CD4-positive, alpha-beta T cell treated with Interleukin-2 at 100 ng/mL for 4 hours (primary cell): ENCODE measurements around the gene PTCD3.

Experiments
- DNase-seq: peaks from one replicate; pipeline ENCODE4 v3.0.0-alpha.2; 2020; ENCODE audit warnings: low spot score

The PTCD3 gene

DNA sequence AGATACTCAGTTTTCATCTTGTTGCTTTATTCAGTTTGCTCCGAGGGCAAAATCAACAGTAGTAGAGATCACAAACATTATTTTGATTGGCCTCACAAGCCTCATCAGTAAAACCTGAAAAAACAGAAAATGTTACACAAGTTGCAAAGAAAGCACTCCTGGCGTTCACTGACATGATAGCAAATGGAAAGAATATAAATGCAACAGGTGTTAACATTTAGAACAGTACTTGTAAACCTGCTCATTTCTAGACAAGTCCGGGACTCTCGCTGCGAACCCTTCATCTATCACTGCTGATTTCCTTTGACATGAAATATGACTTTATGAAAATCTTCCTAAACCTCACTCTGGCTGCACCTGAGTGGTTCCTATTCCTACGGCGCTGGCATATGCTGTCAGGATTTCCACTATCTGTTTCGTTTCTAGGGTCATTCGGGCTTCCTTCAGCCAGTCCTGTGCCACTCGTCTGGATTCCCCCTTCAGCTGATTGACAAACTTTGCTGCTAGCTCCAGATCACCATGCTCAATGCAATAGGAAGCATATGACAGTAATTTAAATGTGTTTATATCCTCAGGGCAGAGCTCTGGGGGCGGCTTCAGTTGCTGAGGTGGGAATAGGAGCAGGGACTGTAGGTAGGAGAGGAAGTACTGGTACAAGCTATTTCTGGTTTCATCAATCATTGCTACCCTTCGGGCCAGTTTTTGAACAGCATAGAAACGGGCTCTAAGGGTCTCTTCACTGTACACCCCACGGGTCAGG, 38.1 kb downstream of the PTCD3 start:
- no peak for DNase-seq

DNA sequence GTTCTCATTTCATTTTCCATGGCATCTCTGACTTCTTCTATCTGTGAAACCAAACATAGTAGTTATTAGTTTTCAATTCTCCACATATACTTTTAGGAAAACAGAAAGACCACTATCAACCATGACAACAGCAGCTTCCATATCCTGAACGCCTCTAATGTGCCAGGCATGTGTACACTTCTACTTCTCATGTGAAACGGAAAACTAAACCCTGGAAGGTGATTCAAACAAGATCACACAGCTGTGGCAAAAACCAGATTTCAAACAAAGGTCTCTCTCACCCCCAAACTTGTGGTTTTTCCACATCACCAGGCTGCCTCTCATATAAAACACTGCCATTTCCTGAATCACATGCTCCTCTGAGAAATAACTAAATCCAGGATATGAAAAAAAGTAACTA, 41.8 kb downstream of the PTCD3 start:
- DNase-seq: no peak

DNA sequence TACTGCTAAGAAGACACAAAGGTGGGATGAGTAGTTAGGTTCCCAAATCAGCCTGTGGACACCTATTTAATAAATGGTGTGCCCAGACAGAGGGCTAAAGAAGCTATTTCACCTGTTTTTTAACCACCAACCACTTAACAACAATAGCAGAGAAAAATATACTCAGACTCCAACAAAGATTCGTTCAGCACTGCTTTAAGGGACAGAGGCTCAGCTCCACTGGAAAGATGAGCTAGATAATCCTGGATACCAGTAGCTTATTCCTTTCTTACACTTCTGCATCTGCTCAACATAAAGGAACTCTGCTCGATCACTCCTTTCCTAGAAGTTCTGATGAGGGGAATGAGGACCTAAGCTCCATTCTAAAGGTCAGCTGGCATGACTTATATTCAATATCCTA, 44.5 kb downstream of the PTCD3 start:
- DNase-seq: no peak

DNA sequence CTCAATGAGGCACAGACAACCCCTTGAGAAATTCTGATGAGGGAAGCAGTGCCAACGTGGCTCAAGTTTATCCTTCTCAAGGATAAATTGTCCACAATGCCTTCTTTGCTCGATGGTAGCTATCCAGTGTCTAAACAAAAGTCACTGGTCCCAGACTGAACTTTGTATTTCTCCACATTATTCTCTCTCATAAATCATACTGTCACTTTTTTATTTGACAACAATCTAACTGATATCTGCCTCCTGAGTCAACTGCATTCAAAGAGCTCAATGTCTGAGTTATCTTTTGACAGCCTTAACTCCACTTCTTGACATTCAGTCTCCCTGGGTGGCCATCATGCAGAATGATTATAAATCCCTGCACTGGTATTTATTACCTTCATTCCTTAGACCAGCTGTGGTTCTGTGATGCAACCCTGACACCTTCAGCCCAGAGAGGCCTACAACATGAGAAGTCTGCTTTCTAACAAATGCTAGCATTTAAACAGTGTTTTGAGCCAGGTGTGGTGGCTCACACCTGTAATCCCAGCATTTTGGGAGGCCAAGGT, 51.0 kb downstream of the PTCD3 start:
- no peak for DNase-seq

DNA sequence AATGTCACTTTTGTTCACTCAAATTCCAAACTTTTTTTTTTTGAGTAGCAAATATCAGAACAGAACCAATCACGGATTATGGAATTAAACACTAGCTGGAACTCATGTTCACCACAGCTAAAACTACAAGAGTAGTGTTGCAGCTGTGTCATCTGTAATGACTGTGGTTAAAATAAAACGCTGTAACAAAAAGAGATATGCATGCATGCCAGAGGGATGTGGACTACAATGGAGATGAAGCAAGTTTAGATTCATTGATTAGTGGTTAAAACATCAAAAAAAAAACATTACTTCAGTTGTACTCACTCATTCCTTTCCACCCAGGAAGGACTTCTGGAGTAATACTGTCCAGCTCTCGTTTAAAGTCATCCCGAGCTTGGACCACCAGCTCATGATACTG, 52.3 kb downstream of the PTCD3 start:
- no peak for DNase-seq

DNA sequence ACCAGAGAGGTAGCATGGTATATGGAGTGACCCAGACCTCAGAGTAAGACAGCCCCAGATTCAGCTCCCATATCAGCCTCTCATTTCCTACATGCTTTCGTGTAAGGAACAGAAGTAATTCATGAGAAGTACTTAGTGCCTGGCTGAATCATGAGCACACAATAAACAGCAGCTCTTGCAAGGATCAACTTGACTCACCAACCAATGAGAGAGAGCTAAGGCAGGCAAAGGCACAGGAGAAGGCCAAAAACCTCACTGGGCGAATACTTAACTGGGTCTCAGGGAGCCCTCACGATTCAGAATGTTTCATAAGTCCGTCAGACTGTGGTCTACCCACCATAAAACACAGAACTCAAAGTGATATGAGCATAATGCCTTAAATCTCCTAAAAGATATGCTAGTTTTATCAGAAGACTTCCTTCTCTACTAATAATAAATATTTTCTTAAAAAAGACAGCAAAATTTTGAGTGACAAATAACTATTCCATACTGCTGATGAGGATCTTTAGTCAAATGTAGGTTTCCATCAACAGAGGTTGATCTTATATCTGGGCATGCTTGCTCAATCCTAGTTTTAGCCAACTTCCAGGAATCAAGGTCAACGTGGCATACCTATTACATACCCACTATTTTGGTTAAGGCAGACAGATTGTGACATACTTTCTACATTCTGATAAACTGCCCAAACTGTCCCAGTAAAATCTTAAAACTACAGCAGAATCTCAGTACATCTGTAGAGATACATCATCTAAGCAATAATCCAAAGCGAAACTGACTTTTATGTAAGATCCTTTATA, 54.3 kb downstream of the PTCD3 start:
- no peak for DNase-seq

DNA sequence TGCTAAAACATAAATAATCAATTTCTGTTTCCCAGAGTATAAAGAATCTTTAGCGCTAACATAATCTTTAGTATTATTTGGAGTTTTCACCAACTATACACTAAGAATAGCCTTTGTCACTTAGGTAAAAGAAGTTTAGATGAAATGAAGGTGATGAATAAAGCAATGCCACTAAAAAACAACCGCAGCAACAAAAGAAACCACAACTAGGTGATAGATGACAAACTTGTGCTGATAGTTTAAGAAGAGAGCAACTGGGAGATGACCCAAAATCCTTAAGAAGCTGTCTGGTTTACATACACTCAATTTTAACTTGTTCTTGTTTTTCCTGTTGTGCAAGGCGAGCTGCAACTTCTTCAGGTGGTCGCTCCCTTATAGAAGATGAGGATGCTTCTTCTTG, 64.4 kb downstream of the PTCD3 start:
- DNase-seq: no peak

DNA sequence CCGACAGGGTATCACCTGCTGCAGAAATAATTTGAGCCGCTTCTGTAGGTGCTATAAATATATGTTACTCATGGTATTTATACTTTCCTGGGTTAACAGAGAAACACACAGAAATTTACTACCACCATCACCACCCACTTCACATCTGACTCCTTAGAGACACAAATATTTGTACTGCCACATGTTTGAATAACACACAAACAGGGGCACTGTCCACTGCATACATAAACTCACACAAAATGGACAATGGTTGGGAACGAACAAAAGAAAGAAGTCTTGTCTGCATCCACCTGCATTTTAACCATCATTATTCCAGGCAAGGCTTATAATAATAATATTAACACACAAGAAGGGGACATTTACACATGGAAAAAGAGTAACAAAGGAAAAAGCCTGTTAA, 65.3 kb downstream of the PTCD3 start:
- no peak for DNase-seq

DNA sequence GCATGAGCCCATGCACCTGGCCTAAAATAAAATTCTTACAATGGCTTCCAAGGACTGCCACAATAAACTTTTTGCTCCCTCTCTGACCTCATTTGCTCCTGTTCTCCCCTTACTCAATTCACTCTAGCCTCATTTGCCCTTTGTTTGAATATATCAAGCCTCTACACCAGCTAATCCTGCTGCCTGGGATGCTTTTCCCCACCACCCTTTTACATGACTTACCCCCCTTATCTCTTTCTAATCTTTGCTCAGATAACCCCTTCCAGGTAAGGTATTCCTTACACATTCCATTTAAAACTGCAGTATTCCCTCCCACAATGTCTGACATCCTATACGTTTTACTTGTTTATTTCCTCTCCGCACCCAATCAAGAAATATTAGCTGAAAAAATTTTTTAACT, 66.6 kb downstream of the PTCD3 start:
- no peak for DNase-seq

DNA sequence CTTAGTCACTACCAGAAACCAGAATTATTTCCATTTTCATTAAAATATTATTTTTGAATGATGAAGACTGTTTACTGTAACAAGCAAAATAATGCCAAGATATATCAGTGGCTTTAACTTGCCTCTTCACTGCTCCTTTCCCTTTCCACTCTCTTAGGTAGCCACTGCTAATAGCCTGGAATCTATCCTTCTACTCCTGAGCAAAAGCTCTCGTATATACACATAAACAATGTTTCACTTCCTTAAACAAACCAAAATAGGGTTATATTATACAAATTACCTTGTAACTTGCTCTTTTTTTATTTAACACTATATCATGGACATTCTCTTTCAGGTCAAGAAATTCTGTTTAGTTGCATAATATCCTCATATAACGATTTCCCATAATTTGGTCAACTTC, 68.4 kb downstream of the PTCD3 start:
- DNase-seq: no peak

DNA sequence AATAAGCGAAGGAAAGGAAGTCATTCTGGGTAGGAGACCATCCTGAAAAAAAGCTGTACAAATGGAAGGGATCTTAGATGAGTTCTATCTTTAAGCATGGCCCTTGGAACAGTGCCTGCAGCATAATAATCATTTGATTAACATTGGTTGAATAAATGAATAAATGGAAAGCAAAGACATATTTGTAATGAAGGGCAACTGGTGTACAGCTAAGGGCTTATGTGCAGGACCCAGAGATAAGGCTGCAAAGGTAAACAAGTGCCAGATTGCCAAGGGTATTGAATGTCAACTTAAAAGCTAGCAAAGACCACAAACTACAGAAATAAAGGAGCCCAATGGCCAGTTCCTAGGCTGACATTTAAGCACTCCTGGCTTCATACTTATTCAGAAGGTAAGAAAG, 69.8 kb downstream of the PTCD3 start:
- no peak for DNase-seq

DNA sequence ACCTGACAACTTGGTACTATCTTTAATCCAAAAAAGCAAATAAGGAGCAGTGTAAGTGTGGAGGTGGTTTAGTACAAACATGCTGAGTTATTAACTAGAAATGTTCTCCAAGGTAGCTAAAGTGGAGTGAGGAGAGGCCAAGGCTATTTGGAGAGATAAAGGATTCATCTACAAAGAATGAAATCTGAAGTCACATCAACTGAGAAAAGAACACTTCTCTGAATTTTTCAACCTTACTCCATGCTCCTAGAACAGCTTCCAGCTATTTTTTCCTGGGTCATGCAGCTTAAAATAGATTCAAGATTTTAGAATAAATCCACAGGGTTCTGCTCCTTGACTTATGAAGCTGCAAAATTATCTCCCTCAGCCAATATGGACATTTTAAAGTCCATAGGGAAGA, 70.6 kb downstream of the PTCD3 start:
- no peak for DNase-seq

DNA sequence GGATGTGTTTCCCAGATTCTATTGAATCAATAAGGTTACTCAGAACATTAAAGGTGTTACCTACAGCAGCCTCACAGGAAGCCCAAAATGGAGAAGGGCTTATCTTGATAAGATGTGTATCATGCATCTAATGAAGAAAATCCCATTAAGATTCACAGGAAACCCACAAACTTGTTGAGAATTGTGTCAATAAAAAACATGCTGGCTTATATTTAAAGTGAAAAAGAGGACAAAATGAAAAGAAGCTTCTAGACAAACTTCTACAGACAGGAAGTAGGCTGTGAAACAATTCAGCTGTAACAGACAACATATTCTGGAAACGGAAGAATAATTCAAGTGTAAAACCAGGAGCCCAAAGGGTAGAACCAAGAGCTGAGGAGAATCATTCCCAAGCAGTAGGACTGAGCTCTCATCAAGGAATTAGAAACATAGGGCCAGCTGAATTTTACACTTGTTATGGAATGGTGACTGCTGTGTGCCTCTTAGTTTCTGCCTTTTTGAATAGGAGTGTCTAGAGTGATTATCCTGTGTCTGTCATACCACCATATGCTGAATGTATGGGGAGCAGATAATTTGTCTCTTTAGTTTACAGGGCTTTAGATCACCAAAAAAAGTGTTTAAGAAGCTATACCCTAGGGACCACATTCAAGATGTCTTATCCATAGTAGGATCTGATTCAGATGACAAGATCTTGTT, 79.6 kb downstream of the PTCD3 start:
- peak; percentile 83 for DNase-seq

DNA sequence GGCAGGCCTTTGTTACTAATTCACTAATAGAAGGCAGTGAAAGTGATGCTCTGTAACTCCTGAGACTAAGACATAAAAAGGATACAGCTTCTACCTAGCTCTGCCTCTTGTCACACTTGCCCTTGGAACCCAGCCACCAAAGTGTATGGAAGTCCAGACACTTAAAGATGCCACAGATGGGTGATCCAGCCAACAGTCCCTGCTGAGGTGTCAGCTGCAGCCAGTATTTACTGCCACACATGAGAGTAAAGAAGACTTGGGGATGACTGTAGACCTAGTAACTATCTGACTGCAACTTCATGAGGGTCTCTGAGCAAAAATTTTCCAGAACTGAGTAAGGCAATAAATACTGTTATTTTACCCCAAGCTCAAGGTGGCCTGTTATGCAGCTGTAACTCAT, 80.4 kb downstream of the PTCD3 start:
- no peak for DNase-seq

DNA sequence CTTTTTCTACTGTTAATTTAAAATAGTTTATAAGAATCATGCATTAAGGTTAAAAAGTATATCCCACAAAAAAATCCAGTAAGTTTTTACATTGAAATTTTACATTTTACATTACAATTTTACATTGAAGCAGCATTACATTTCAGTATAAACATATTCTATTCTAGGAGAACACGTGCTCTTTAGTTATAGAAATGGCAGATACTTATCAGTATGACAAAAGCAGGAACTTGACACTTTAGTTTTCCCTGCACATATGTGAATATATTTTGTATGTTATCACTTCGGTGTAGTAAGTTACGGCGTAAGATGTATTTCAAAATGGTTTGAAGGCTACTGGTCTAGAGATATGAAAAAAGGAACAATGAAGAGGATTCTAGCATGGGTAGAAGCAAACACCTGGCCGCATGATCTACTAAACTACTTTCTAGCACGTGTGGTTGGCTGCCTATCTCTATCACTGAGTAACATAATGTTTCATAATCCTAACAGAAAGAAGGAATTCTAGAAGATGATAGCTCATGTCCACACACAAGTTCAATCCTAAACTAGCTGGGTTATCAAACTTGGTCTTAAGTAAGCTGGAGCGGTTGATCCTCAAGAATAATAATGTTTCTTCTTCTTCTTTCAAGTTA, 83.9 kb downstream of the PTCD3 start:
- DNase-seq: no peak
